Measurements from ENCODE around the gene OGT.

Gene OGT

GRCh38 chrX:71623714-71624113 is 90.8 kb downstream of the OGT start:
- no peak for DNase-seq

GRCh38 chrX:71625471-71625870 is 92.6 kb downstream of the OGT start:
- DNase-seq: no peak

All from fibroblast of skin of abdomen (primary cell).